ES-I3 (cell line): ENCODE data around the gene KRT74.

Experiments used
- H3K36me3 ChIP-seq: 2 replicates; pipeline ENCODE4 v1.6.1; 2013; ENCODE audit warnings: mild to moderate bottlenecking, low read length, control low read depth, moderate library complexity; ENCODE audit not compliant: insufficient read depth
- H3K4me1 ChIP-seq: 2 replicates; pipeline ENCODE4 v1.6.1; 2013; ENCODE audit warnings: mild to moderate bottlenecking, control low read depth, low read length; ENCODE audit not compliant: insufficient read depth
- H3K9ac ChIP-seq: 2 replicates; pipeline ENCODE4 v1.6.1; 2013; ENCODE audit warnings: low read depth, mild to moderate bottlenecking, low read length, moderate library complexity
- H3K9me3 ChIP-seq: 2 replicates; pipeline ENCODE4 v1.6.1; 2013; ENCODE audit warnings: mild to moderate bottlenecking, low read length, moderate library complexity; ENCODE audit not compliant: control insufficient read depth, insufficient read depth

KRT74 gene

DNA sequence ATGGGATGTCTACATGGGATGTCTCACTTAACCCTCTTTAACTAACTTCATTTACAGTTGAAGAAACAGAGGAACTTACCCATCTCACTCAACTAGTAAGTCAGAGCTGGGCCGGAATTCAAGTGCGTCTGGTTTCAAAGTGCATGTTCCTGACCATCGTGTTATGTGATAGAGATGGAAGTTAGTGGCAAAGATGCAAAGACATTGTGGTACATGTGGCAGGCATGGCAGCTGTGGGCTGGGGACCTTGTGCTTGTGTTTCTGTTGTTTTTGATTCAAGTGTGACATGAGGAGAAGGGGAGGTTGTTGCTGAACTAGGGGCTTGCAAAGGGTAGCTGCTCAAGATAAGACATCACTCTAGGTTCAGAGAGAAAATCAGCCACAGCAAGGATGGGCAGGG is 2.3 kb upstream of the KRT74 start:
- H3K36me3 ChIP-seq, result no peaks in the 10 kb centered on the region
- no peaks in the 10 kb centered on the region for H3K9me3 ChIP-seq
- H3K9ac ChIP-seq, result no peak overlapping the region
- no peaks in the 10 kb centered on the region for H3K4me1 ChIP-seq

DNA sequence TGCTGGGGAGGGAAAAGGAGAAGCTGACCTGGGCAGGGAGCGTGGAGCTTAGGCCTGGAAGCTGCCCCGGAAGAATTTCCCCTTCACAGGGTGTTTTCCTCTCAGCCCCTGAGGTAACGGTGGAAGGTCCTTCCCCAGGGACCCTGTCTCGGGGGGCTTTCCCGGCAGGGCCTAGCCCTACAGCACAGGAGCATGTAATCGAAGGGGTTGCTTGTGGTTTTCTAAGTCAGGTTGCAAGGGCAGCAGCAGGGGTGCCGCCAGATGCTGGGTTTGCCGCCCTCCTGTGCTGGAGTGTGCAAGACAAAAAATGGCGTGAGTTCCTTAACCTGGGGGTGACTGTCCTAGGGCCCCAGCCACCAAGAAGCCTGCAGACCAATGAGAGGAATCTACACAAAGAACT is 1.6 kb upstream of the KRT74 start:
- H3K36me3 ChIP-seq, result no peaks in the 10 kb centered on the region
- H3K9me3 ChIP-seq, result no peaks in the 10 kb centered on the region
- H3K9ac ChIP-seq, result no peak overlapping the region
- no peaks in the 10 kb centered on the region for H3K4me1 ChIP-seq

- no peaks in the 10 kb centered on the region for H3K9me3 ChIP-seq
- H3K4me1 ChIP-seq, result no peaks in the 10 kb centered on the region
- no peaks in the 10 kb centered on the region for H3K36me3 ChIP-seq
- no peak overlapping the region for H3K9ac ChIP-seq
These were observed 337 bp downstream of the KRT74 start for GRCh38 chr12:52573306-52573705.

DNA sequence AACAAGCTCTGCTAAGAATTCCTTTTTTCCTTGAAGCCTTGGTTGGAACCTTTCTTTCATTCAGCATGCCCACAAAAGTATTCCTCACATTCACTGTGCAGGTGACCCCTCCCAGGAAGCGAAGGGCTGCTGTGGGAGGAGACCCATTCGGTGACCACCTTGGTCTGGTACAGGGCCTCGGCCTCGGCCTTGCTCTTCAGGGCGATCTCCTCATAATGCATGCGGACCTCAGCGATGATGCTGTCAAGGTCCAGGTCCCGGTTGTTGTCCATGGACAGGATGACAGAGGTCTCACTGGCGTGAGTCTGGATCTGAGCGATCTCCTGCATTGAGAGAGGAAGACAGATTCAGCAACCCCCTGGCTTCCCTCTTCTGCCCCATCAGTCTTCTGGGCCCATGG is 3.1 kb downstream of the KRT74 start:
- no peaks in the 10 kb centered on the region for H3K36me3 ChIP-seq
- no peaks in the 10 kb centered on the region for H3K9me3 ChIP-seq

DNA sequence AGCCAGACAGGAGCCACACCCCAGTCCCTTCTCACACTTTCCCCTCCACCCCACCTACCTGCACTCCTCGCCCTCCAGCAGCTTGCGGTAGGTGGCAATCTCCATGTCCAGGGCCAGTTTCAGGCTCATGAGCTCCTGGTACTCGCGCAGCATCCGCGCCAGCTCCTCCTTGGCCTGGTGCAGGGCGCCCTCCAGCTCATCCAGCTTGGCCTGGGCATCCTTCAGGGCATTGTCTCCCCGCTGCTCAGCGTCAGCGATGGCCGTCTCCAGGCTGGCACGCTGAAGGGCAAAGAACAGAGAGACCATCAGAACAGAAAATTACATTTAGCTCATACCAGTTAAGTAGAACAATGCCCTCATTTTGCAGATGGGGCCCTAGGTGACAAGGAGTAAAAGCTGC is 5.5 kb downstream of the KRT74 start:
- Histone ChIP-seq H3K9ac (no peak overlapping the region), H3K9me3 (no peaks in the 10 kb centered on the region), H3K36me3 (no peaks in the 10 kb centered on the region), H3K4me1 (no peaks in the 10 kb centered on the region)

More for the DNA sequence above, 3.1 kb downstream of the KRT74 start:
- H3K9ac ChIP-seq, result no peak overlapping the region
- no peaks in the 10 kb centered on the region for H3K4me1 ChIP-seq

DNA sequence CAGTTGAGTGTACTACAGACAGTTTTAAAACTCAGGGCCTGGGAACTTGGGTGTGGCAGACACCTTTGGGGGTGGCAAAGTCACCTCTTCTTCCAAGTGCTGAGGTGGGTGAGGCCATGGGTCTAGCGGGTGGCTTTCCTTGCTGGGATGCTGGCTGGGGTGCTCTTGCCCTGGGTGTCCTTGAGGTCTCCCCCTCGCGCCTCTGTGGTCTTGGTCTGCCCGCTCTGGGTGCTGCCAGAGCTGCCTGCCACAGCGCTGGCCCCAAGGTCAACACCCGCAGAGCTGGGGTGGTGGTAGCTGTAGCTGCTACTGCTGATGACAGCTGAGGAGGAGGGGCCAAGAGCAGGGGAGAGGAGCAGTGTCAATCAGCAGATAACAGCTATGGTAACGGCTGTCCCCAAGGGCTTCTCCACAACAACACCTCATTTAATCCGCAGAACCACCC is 6.8 kb downstream of the KRT74 start:
- Histone ChIP-seq H3K9me3 (no peaks in the 10 kb centered on the region), H3K4me1 (no peaks in the 10 kb centered on the region), H3K36me3 (no peaks in the 10 kb centered on the region), H3K9ac (no peak overlapping the region)

GRCh38 chr12:52564582-52564981 is 9.1 kb downstream of the KRT74 start:
- Histone ChIP-seq H3K36me3 (no peaks in the 10 kb centered on the region), H3K4me1 (no peaks in the 10 kb centered on the region), H3K9me3 (no peaks in the 10 kb centered on the region), H3K9ac (no peak overlapping the region)

DNA sequence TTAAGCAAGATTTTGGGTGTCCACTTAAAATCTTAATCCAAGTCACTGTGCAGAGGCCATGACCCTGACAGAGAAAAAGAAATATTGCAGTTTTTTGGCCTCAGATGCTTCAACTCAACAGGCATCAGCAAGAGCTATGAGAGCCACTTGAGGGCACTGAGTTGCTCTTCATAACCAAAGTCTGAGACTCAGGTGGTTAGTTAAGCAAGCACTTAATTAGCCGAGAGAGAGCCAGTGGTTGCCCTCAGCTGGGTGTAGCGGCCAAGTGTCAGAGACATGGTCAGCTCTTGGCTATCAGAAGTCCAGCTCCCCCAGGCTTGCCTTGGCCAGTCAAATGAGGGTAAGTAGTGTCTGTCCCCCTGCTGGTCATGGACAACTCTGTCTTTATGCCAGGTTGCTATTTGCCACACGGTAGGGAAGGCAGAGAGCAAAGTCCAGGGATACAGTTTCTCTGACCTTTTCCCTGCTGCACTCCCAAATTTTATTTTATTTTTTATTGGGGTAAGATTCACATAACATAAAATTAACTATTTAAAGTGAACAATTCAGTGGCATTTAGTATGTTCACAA is 11.7 kb downstream of the KRT74 start:
- H3K9me3 ChIP-seq, result no peaks in the 10 kb centered on the region
- no peaks in the 10 kb centered on the region for H3K36me3 ChIP-seq
- no peaks in the 10 kb centered on the region for H3K4me1 ChIP-seq
- H3K9ac ChIP-seq, result no peak overlapping the region

DNA sequence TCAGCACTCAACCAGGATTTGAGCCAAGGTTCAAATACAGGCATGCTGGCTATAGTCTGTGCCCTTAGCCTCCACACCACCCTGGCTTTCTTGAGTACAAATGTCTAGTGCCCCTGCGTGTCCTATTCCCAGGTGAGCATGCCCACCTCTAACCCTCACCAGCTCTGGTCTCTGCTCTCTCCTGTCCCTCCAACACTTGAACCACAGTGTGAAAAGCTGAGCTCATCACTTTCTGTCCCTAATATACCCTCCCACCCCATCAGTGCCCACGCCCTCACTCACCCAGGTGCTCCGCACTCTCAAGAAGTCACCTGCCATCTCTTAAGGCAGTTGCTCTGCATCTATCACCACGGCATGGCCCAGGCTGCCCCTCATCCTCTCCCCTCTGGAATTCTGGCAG is 13.7 kb downstream of the KRT74 start:
- Histone ChIP-seq H3K4me1 (no peaks in the 10 kb centered on the region), H3K36me3 (no peaks in the 10 kb centered on the region), H3K9ac (no peak overlapping the region), H3K9me3 (no peaks in the 10 kb centered on the region)

DNA sequence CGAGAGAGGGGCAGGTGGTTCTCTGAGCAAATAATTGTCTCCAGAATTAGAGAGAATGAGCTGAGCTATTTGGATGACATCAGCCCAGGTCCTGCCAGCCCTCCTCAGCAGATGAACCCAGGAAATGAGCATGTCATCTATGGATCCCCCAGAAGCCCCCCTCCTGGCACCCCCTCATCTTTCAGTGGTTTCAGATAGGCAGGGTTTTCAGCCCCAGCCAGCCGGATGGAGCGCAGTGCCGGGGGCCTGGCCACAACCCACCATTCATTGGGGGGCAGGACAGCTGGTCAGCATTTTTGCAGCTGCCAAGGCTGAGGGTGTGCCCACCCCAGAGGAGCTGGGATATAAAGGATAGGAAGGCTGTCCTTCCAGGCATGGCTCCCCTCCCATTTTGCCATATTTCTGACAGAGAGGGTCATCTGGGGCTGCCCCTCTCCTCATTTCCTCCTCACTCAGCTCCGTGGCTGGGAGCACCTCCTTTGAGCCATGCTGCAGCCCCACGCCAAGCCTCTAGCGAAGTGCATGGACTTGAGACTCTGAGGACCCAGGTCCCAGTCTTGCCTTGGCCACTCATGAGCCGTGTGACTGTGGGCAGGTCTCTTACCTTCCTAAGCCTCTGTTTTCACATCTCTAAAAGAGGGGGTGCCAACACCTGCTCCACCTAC is 14.7 kb downstream of the KRT74 start:
- Histone ChIP-seq H3K4me1 (no peaks in the 10 kb centered on the region), H3K9me3 (no peaks in the 10 kb centered on the region), H3K9ac (no peak overlapping the region), H3K36me3 (no peaks in the 10 kb centered on the region)

DNA sequence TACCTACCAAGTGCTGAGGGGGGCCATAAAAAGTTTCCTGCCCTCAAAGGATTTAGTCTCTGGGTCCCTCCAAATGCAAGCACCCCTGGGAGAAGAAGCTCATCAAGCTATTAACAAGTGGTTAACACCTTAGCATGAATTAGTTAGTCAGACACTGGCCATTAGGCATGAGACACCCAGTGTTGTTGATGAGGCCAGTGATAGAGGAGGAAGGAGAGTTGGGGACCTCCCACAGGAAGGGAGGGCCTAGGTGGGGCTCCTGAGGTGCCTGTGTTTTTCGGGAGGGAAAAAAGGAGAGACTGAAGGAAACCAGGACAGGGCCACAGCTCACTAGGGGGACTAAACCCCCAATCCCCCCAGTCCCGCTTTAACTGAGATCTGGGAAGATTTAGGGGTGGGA is 16.2 kb downstream of the KRT74 start:
- H3K9ac ChIP-seq, result no peak overlapping the region
- no peaks in the 10 kb centered on the region for H3K4me1 ChIP-seq
- H3K36me3 ChIP-seq, result no peaks in the 10 kb centered on the region
- no peaks in the 10 kb centered on the region for H3K9me3 ChIP-seq

DNA sequence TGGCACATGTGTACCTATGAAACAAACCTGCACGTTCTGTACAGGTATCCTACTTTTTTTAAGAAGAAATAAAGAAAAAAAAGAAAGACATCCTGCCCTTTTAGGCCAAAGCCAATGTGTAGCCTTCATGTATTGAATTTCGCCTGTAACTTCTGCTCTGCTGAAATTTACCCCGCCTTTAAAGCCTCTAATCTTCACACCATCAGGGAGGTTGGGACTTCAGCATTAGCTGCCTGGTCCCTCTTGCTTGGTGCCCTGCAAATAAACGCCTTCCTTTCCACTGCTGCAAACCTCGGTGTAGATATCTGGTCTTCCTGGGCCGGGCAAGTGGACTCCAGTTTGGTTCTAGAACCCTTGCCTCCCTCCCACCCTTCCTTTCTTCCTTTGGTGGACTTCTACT is 18.1 kb downstream of the KRT74 start:
- Histone ChIP-seq H3K9me3 (no peaks in the 10 kb centered on the region), H3K9ac (no peak overlapping the region), H3K36me3 (no peaks in the 10 kb centered on the region), H3K4me1 (no peaks in the 10 kb centered on the region)

- no peaks in the 10 kb centered on the region for H3K9me3 ChIP-seq
- H3K9ac ChIP-seq, result no peak within 1 kb of the TSS
- H3K4me1 ChIP-seq, result no peaks in the 10 kb centered on the region
- no peaks in the 10 kb centered on the region for H3K36me3 ChIP-seq
These were observed 20.9 kb downstream of the KRT74 start, which contains the start of gene KRT71 for GRCh38 chr12:52552681-52553195. Gene KRT71 (minus strand): TSS chr12:52553145. CDS start chr12:52553077, 68 bp downstream.

DNA sequence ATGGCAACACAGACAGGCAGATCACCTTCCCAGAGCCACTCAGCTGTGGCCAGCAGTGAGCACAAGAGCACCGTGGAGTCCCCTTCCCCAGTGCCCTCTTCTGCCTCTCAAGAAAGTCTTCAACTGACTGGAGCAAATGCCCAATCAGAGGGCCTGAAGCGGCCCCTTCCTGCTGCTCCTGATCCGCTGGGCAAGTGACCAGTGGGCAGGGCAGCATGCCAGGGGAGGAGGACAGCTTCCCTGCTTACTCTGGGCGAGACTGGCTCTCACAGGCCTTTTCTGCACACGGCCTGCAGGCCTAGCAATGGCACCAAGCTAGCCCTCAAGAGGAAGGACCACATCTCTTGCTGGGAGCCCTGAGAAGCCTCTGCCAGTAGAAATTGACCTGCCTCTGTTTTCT is 21.6 kb downstream of the KRT74 start:
- Histone ChIP-seq H3K36me3 (no peaks in the 10 kb centered on the region), H3K9me3 (no peaks in the 10 kb centered on the region), H3K9ac (no peak overlapping the region), H3K4me1 (no peaks in the 10 kb centered on the region)

GRCh38 chr12:52551216-52551865 is 22.3 kb downstream of the KRT74 start:
- H3K4me1 ChIP-seq, result no peaks in the 10 kb centered on the region
- no peaks in the 10 kb centered on the region for H3K36me3 ChIP-seq
- no peak overlapping the region for H3K9ac ChIP-seq
- H3K9me3 ChIP-seq, result no peaks in the 10 kb centered on the region
